ENCODE data around the gene GABARAPL2. TPM values are rescaled to one million over a fixed set of nuclear protein-coding genes. Genes with fewer than 3 reads are reported as not detected.

The GABARAPL2 gene
- polyA plus RNA-seq (2013, experiment 1 of 2) = 66.5 TPM
- polyA plus RNA-seq (2013, experiment 2 of 2) = 82.7 TPM

GRCh38 chr16:75566040-75566757, at the start of gene GABARAPL2:
TSS of gene GABARAPL2 (plus strand) at chr16:75566379. CDS start at chr16:75566487, 108 bp downstream.
- Histone ChIP-seq H3K27me3 (ENCODE audit: insufficient read depth, low read length) (no peaks in the 10 kb centered on the region), H3K27ac (ENCODE audit: low read depth, low read length) (peak within 1 kb of the TSS; percentile 67; the same call in 1 of the 2 replicates), H3K36me3 (ENCODE audit: insufficient read depth, low read length) (peaks cover 37% of the 10 kb centered on the region), H3K4me1 (ENCODE audit: insufficient read depth, low read length) (peaks cover 7% of the 10 kb centered on the region; the same call in 1 of the 2 replicates), H3K9me3 (ENCODE audit: insufficient read depth, low read depth, low read length) (no peaks in the 10 kb centered on the region), H3K4me3 (ENCODE audit: low read length) (peak within 1 kb of the TSS; percentile 81), H3K9ac (ENCODE audit: low read depth, low read length) (peak within 1 kb of the TSS; percentile 79)
- under 1% methylated on average over 69 of the region's 69 CpGs for WGBS

- WGBS = 96% methylated on average over 6 of the region's 6 CpGs
- peaks cover 7% of the 10 kb centered on the region; the same call in 1 of the 2 replicates for H3K4me1 ChIP-seq (ENCODE audit: insufficient read depth, low read length)
Measured at GRCh38 chr16:75519175-75519574, 47.0 kb upstream of the GABARAPL2 start.

GRCh38 chr16:75526032-75526790, 40.0 kb upstream of the GABARAPL2 start:
- H3K27me3 ChIP-seq (ENCODE audit: insufficient read depth, low read length) = no peaks in the 10 kb centered on the region
- WGBS = 83% methylated on average over 5 of the region's 5 CpGs

More at GRCh38 chr16:75519175-75519574, 47.0 kb upstream of the GABARAPL2 start:
- no peak overlapping the region for H3K4me3 ChIP-seq (ENCODE audit: low read length)
- H3K27me3 ChIP-seq (ENCODE audit: insufficient read depth, low read length) = no peaks in the 10 kb centered on the region
- H3K27ac ChIP-seq (ENCODE audit: low read depth, low read length) = no peak overlapping the region
- H3K9me3 ChIP-seq (ENCODE audit: insufficient read depth, low read depth, low read length) = no peaks in the 10 kb centered on the region
- no peak overlapping the region for H3K9ac ChIP-seq (ENCODE audit: low read depth, low read length)
- H3K36me3 ChIP-seq (ENCODE audit: insufficient read depth, low read length) = no peaks in the 10 kb centered on the region

GRCh38 chr16:75527825-75528299, 38.3 kb upstream of the GABARAPL2 start:
- H3K4me1 ChIP-seq (ENCODE audit: insufficient read depth, low read length) = no peaks in the 10 kb centered on the region
- WGBS = 94% methylated on average over 5 of the region's 5 CpGs
- no peaks in the 10 kb centered on the region for H3K36me3 ChIP-seq (ENCODE audit: insufficient read depth, low read length)
- no peak overlapping the region for H3K4me3 ChIP-seq (ENCODE audit: low read length)
- H3K27ac ChIP-seq (ENCODE audit: low read depth, low read length) = no peak overlapping the region
- H3K9me3 ChIP-seq (ENCODE audit: insufficient read depth, low read depth, low read length) = no peaks in the 10 kb centered on the region
- H3K27me3 ChIP-seq (ENCODE audit: insufficient read depth, low read length) = no peaks in the 10 kb centered on the region
- no peak overlapping the region for H3K9ac ChIP-seq (ENCODE audit: low read depth, low read length)

More at GRCh38 chr16:75526032-75526790, 40.0 kb upstream of the GABARAPL2 start:
- no peak overlapping the region for H3K9ac ChIP-seq (ENCODE audit: low read depth, low read length)
- H3K4me1 ChIP-seq (ENCODE audit: insufficient read depth, low read length) = no peaks in the 10 kb centered on the region
- no peak overlapping the region for H3K4me3 ChIP-seq (ENCODE audit: low read length)
- H3K36me3 ChIP-seq (ENCODE audit: insufficient read depth, low read length) = no peaks in the 10 kb centered on the region
- H3K9me3 ChIP-seq (ENCODE audit: insufficient read depth, low read depth, low read length) = no peaks in the 10 kb centered on the region
- no peak overlapping the region for H3K27ac ChIP-seq (ENCODE audit: low read depth, low read length)

- H3K9me3 ChIP-seq (ENCODE audit: insufficient read depth, low read depth, low read length) = no peaks in the 10 kb centered on the region
- H3K36me3 ChIP-seq (ENCODE audit: insufficient read depth, low read length) = no peaks in the 10 kb centered on the region
- no peaks in the 10 kb centered on the region for H3K4me1 ChIP-seq (ENCODE audit: insufficient read depth, low read length)
- no peaks in the 10 kb centered on the region for H3K27me3 ChIP-seq (ENCODE audit: insufficient read depth, low read length)
- no peak overlapping the region for H3K27ac ChIP-seq (ENCODE audit: low read depth, low read length)
- no peak overlapping the region for H3K9ac ChIP-seq (ENCODE audit: low read depth, low read length)
- 96% methylated on average over 81 of the region's 81 CpGs for WGBS
- H3K4me3 ChIP-seq (ENCODE audit: low read length) = no peak overlapping the region
Measured at GRCh38 chr16:75529056-75529905, 36.9 kb upstream of the GABARAPL2 start.

GRCh38 chr16:75529959-75530358, 36.2 kb upstream of the GABARAPL2 start:
- no peak overlapping the region for H3K27ac ChIP-seq (ENCODE audit: low read depth, low read length)

GRCh38 chr16:75532142-75532765, 33.9 kb upstream of the GABARAPL2 start:
- 88% methylated on average over 8 of the region's 8 CpGs for WGBS
- no peaks in the 10 kb centered on the region for H3K27me3 ChIP-seq (ENCODE audit: insufficient read depth, low read length)
- H3K9ac ChIP-seq (ENCODE audit: low read depth, low read length) = no peak overlapping the region
- no peaks in the 10 kb centered on the region for H3K9me3 ChIP-seq (ENCODE audit: insufficient read depth, low read depth, low read length)
- no peaks in the 10 kb centered on the region for H3K4me1 ChIP-seq (ENCODE audit: insufficient read depth, low read length)
- no peak overlapping the region for H3K4me3 ChIP-seq (ENCODE audit: low read length)
- no peak overlapping the region for H3K27ac ChIP-seq (ENCODE audit: low read depth, low read length)
- no peaks in the 10 kb centered on the region for H3K36me3 ChIP-seq (ENCODE audit: insufficient read depth, low read length)

More at GRCh38 chr16:75529959-75530358, 36.2 kb upstream of the GABARAPL2 start:
- H3K4me1 ChIP-seq (ENCODE audit: insufficient read depth, low read length) = no peaks in the 10 kb centered on the region
- H3K27me3 ChIP-seq (ENCODE audit: insufficient read depth, low read length) = no peaks in the 10 kb centered on the region
- no peaks in the 10 kb centered on the region for H3K9me3 ChIP-seq (ENCODE audit: insufficient read depth, low read depth, low read length)
- H3K4me3 ChIP-seq (ENCODE audit: low read length) = no peak overlapping the region
- WGBS = 96% methylated on average over 29 of the region's 29 CpGs
- H3K9ac ChIP-seq (ENCODE audit: low read depth, low read length) = no peak overlapping the region
- H3K36me3 ChIP-seq (ENCODE audit: insufficient read depth, low read length) = no peaks in the 10 kb centered on the region

- Histone ChIP-seq H3K36me3 (ENCODE audit: insufficient read depth, low read length) (no peaks in the 10 kb centered on the region), H3K4me1 (ENCODE audit: insufficient read depth, low read length) (no peaks in the 10 kb centered on the region), H3K9me3 (ENCODE audit: insufficient read depth, low read depth, low read length) (no peaks in the 10 kb centered on the region), H3K27me3 (ENCODE audit: insufficient read depth, low read length) (no peaks in the 10 kb centered on the region), H3K4me3 (ENCODE audit: low read length) (no peak overlapping the region), H3K27ac (ENCODE audit: low read depth, low read length) (no peak overlapping the region), H3K9ac (ENCODE audit: low read depth, low read length) (no peak overlapping the region)
- WGBS = 90% methylated on average over 2 of the region's 2 CpGs
Measured at GRCh38 chr16:75532791-75533190, 33.4 kb upstream of the GABARAPL2 start.

- Histone ChIP-seq H3K36me3 (ENCODE audit: insufficient read depth, low read length) (no peaks in the 10 kb centered on the region), H3K27ac (ENCODE audit: low read depth, low read length) (no peak overlapping the region), H3K9ac (ENCODE audit: low read depth, low read length) (no peak overlapping the region), H3K27me3 (ENCODE audit: insufficient read depth, low read length) (no peaks in the 10 kb centered on the region), H3K9me3 (ENCODE audit: insufficient read depth, low read depth, low read length) (no peaks in the 10 kb centered on the region), H3K4me3 (ENCODE audit: low read length) (no peak overlapping the region), H3K4me1 (ENCODE audit: insufficient read depth, low read length) (no peaks in the 10 kb centered on the region)
- WGBS = 93% methylated on average over 19 of the region's 19 CpGs
Measured at GRCh38 chr16:75534560-75535205, 31.5 kb upstream of the GABARAPL2 start.

GRCh38 chr16:75535211-75535843, 30.9 kb upstream of the GABARAPL2 start:
- no peaks in the 10 kb centered on the region for H3K4me1 ChIP-seq (ENCODE audit: insufficient read depth, low read length)
- no peaks in the 10 kb centered on the region for H3K27me3 ChIP-seq (ENCODE audit: insufficient read depth, low read length)
- H3K9ac ChIP-seq (ENCODE audit: low read depth, low read length) = no peak overlapping the region
- H3K27ac ChIP-seq (ENCODE audit: low read depth, low read length) = no peak overlapping the region
- WGBS = 95% methylated on average over 32 of the region's 34 CpGs
- H3K4me3 ChIP-seq (ENCODE audit: low read length) = no peak overlapping the region
- no peaks in the 10 kb centered on the region for H3K9me3 ChIP-seq (ENCODE audit: insufficient read depth, low read depth, low read length)
- no peaks in the 10 kb centered on the region for H3K36me3 ChIP-seq (ENCODE audit: insufficient read depth, low read length)

Measured in HUES64 (cell line).